Activated naive CD4-positive, alpha-beta T cell treated with anti-CD3 and anti-CD28 coated beads, Interleukin-2, amount 50 U/mL, for 72 hours (primary cell): ENCODE data around the gene MSANTD1. TPM values are rescaled to one million over a fixed set of nuclear protein-coding genes. Genes with fewer than 3 reads are reported as not detected.

Experiments used
- ATAC-seq, 2 donors: fragments of 150-1000 bp; cut with Tn5 transposase; 2 replicates each; pipeline ENCODE4 v1.10.0; 2021; ENCODE audit warnings: mild to moderate bottlenecking in 2 of 2, moderate library complexity in 2 of 2
- DNase-seq, 2 donors: peaks; one replicate each; pipeline ENCODE4 v3.0.0; 2021 to 2022; ENCODE audit warnings: low spot score in 2 of 2
- H3K27ac Mint-ChIP-seq, 2 donors: one replicate each; pipeline ENCODE4 v1.8.0; 2022; ENCODE audit warnings: mild to moderate bottlenecking in 2 of 2, mixed read lengths in 2 of 2
- H3K36me3 Mint-ChIP-seq, 2 donors: one replicate each; pipeline ENCODE4 v1.8.0; 2022; ENCODE audit warnings: mixed read lengths in 2 of 2
- H3K9me3 Mint-ChIP-seq, 2 donors: one replicate each; pipeline ENCODE4 v1.8.0; 2022; ENCODE audit warnings: mixed read lengths in 2 of 2
- total RNA-seq, 2 donors: library from RNA; stranded (reverse); gene quantifications; one replicate each; pipeline ENCODE4 v1.2.3, GENCODE V29; 2022

The MSANTD1 gene
- total RNA-seq, 2 donors from 2014 or later: 0.48 to 1.6 TPM

- DNase-seq: no peak
- H3K9me3 Mint-ChIP-seq: no peaks in the 10 kb centered on the region
These were observed 13.5 kb downstream of the MSANTD1 start for GRCh38 chr4:3262208-3263052.

GRCh38 chr4:3263053-3263875, 14.3 kb downstream of the MSANTD1 start:
- H3K9me3 Mint-ChIP-seq: no peaks in the 10 kb centered on the region
- ATAC-seq (no peak), DNase-seq (no peak)
- H3K36me3 Mint-ChIP-seq: no peaks in the 10 kb centered on the region
- no peak overlapping the region for H3K27ac Mint-ChIP-seq

More at GRCh38 chr4:3262208-3263052, 13.5 kb downstream of the MSANTD1 start:
- H3K27ac Mint-ChIP-seq: no peak overlapping the region
- peak in 1 of 2 donors; percentile 19 for ATAC-seq
- no peaks in the 10 kb centered on the region for H3K36me3 Mint-ChIP-seq

GRCh38 chr4:3263876-3264193, 14.9 kb downstream of the MSANTD1 start:
- Mint-ChIP-seq H3K27ac (no peak overlapping the region), H3K36me3 (no peaks in the 10 kb centered on the region)
- DNase-seq: no peak

GRCh38 chr4:3266076-3266475, 17.1 kb downstream of the MSANTD1 start:
- no peak overlapping the region for H3K27ac Mint-ChIP-seq
- ATAC-seq (no peak), DNase-seq (no peak)
- H3K36me3 Mint-ChIP-seq: no peaks in the 10 kb centered on the region
- H3K9me3 Mint-ChIP-seq: no peaks in the 10 kb centered on the region

More at GRCh38 chr4:3263876-3264193, 14.9 kb downstream of the MSANTD1 start:
- no peaks in the 10 kb centered on the region for H3K9me3 Mint-ChIP-seq
- ATAC-seq: no peak

GRCh38 chr4:3267576-3268394, 18.8 kb downstream of the MSANTD1 start:
- Mint-ChIP-seq H3K27ac (no peak overlapping the region), H3K9me3 (no peaks in the 10 kb centered on the region), H3K36me3 (no peaks in the 10 kb centered on the region)
- ATAC-seq (no peak), DNase-seq (no peak)

DNA sequence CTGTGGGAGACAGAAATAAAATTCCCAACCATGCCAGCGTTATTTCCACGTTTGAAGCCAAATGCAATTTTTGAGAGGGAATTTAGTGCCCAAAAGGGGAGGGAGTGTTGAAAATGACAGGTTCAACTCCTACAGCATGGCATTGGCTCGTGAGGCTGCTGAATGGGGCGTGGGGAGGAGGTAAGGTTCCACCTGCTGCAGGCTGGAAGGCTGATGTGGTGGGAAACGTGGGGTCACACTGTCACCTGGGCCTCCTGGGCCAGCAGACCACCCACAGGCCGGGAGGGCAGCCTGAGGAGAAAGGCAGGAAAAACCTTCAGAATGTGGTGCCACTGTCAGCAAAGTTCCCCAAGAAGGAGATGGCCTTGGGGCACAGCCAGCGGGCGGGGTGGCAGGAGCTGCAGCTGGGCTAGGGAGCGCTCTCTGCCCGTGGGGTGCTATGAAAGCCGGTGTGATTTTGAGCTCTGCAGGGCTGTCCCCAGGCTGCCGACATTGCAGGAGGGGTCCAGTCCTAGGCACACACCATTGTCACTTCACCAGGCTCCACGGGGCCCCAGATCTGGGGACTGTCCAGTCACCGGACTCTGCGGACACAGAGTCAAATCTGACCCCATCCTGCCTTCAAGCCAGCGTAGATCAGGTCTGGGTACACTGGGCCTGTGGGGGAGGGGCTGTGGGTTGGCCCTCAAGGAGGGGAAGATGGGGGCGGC, 19.6 kb downstream of the MSANTD1 start:
- DNase-seq (no peak), ATAC-seq (peak in 1 of 2 donors; percentile 9)
- H3K36me3 Mint-ChIP-seq: no peaks in the 10 kb centered on the region
- H3K9me3 Mint-ChIP-seq: no peaks in the 10 kb centered on the region
- no peak overlapping the region for H3K27ac Mint-ChIP-seq

- no peaks in the 10 kb centered on the region for H3K9me3 Mint-ChIP-seq
- ATAC-seq (peak in 1 of 2 donors; percentile 26), DNase-seq (no peak)
- H3K36me3 Mint-ChIP-seq: no peaks in the 10 kb centered on the region
- no peak overlapping the region for H3K27ac Mint-ChIP-seq
These were observed 20.4 kb downstream of the MSANTD1 start for GRCh38 chr4:3269105-3269927.

DNA sequence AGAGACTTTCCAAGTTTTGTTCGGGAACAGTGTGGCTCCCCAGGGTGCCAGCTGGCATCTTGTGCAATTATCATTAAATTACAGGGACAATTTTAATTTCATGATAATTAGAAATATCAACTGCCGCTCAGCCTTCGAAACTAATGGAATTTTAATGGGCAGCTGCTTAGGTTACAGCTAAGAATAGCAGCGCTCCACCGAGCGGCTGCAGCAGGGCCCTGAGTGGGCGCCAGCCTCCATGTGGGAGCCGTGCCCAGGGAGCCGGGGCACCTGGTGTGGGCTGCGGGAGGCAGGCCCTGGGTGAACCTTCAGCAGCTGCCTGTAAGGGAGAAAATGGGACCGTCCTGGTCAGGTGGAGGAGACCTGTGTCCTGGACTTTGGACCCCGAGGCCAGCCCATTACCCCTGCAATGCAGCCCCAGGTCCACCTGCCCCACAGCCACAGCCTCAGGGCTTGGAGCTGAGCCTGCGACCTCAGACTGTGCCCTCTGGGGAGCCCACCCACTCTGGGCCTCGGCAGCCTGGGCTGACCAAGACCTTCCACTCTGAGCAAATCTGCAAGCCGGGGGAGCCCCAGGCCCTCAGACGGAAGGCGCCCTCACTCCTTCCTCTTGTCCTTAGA, 21.1 kb downstream of the MSANTD1 start:
- Mint-ChIP-seq H3K9me3 (no peaks in the 10 kb centered on the region), H3K36me3 (no peaks in the 10 kb centered on the region), H3K27ac (no peak overlapping the region)
- no peak for ATAC-seq
- no peak for DNase-seq

DNA sequence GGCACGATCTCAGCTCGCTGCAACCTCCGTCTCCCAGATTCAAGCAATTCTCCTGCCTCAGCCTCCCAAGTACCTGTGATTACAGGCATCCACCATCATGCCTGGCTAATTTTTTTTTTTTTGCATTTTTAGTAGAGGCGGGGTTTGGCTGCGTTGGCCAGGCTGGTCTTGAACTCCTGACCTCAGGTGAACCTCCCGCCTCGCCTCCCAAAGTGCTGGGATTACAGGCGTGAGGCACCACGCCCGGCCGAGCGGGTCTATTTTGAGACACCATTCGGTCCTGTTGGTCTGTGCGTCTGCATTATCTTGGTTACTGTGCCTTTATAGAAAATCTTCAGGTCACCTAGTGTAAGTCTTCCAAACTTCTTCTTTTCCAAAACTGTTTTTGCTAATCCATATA, 22.2 kb downstream of the MSANTD1 start:
- no peaks in the 10 kb centered on the region for H3K9me3 Mint-ChIP-seq
- no peak for DNase-seq
- H3K27ac Mint-ChIP-seq: no peak overlapping the region
- no peaks in the 10 kb centered on the region for H3K36me3 Mint-ChIP-seq
- no peak for ATAC-seq

- DNase-seq: no peak
- no peak overlapping the region for H3K27ac Mint-ChIP-seq
- peaks cover 0 to 7% of the 10 kb centered on the region in 2 donors for H3K9me3 Mint-ChIP-seq
- H3K36me3 Mint-ChIP-seq: peaks cover 5 to 9% of the 10 kb centered on the region in 2 donors
- no peak for ATAC-seq
These were observed 28.0 kb downstream of the MSANTD1 start for GRCh38 chr4:3276986-3277385.

GRCh38 chr4:3280466-3280865, 31.5 kb downstream of the MSANTD1 start:
- H3K36me3 Mint-ChIP-seq: peaks cover 5 to 15% of the 10 kb centered on the region in 2 donors
- no peak for DNase-seq
- H3K27ac Mint-ChIP-seq: no peak overlapping the region
- peaks cover 0 to 7% of the 10 kb centered on the region in 2 donors for H3K9me3 Mint-ChIP-seq
- no peak for ATAC-seq

DNA sequence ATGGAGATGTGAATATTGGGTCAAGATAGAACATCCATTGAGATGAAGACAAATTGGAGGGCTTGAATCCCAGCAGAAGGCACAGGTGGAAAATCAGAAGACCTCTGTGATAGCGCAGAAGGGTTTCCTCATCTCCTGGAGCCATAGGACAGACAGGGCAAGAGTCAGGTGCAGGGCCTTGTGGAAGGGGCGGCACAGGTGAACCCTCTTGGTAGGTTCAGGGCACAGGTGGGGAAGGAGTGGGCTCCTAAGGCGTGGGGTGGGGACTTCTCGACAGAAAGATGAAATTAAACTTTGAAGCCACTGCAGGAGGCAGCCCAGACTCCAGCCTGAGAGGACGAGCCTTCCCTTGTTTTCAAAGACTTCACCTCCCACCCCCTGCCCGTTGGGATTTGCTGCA, 34.5 kb downstream of the MSANTD1 start:
- peaks cover 0 to 4% of the 10 kb centered on the region in 2 donors for H3K9me3 Mint-ChIP-seq
- no peak for DNase-seq
- no peak overlapping the region for H3K27ac Mint-ChIP-seq
- peaks cover 5 to 12% of the 10 kb centered on the region in 2 donors for H3K36me3 Mint-ChIP-seq
- ATAC-seq: no peak

GRCh38 chr4:3283916-3284315, 35.0 kb downstream of the MSANTD1 start:
- ATAC-seq (no peak), DNase-seq (no peak)
- Mint-ChIP-seq H3K36me3 (peaks cover 5 to 12% of the 10 kb centered on the region in 2 donors), H3K27ac (no peak overlapping the region), H3K9me3 (peaks cover 0 to 4% of the 10 kb centered on the region in 2 donors)

DNA sequence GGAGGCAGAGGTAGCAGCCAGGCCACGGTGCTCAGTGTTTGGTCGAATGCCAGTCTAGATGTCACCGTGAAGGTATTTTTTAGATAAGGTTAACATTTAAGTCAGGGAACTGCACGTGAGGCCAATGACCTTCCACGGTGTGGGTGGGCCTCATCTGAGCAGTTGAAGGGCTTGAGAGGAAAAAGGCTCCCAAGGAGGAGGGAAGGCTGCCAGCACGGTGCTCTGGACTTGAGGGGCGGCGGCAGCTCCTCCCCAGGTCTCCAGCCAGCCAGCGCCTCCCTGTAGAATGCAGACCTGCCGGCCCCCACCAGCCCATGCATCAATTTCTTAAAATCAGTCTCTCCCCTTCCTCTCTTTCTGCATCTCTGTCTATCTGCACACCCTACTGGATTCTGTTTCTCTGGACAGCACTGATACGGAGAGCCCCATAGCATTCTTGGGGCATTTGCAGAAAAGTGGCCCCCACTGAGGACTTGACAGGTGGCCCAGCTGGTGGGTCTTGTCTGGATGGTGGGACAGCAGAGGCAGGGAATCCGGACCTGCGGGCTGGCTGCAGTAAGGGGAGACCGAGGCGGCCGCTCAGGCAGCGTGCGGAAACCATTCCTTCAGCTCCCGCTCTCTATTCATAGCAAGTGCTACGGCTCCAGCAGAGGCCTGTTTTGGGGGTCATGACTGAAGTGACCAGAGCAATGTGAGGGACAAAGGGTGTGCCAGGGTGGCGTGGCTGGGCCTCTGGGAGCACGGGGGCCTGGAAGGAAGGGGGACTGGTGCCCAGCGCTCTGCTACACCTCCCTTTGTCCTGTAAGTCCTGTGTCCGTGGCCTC, 36.0 kb downstream of the MSANTD1 start:
- peaks cover 5 to 12% of the 10 kb centered on the region in 2 donors for H3K36me3 Mint-ChIP-seq

More for the DNA sequence above, 36.0 kb downstream of the MSANTD1 start:
- H3K27ac Mint-ChIP-seq: no peak overlapping the region
- no peak for ATAC-seq
- peaks cover 0 to 4% of the 10 kb centered on the region in 2 donors for H3K9me3 Mint-ChIP-seq
- no peak for DNase-seq
